Ecto neural progenitor cell (in vitro differentiated cells): Measurements from ENCODE around the gene CCIN.
"Not testable (repeated sequence)": the region's sequence is repeated elsewhere in the genome, so short reads cannot be mapped to it uniquely, and the experiment has no call there.

Experiments used
- DNase-seq: peaks from one replicate; pipeline ENCODE4 v3.0.0-alpha.2; 2018; ENCODE audit warnings: low spot score

CCIN gene

DNA sequence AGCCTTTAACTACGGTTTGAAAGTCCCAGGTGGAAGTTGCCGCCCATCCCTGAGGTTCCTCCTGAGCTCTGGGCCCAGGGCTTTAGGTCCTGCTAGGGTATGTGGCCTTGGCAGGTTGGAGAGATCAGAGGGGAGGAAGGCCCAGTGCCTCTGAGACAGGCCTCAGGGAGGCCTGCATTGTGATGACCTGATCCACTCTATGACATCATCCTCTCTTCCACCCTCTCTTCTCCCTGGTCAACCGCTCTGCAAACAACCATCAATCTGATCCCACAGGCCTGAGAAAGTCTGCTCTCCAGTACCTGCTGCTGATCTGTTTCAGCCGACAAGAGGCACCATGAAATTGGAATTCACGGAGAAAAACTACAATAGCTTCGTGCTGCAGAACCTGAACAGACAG lies at the start of gene CCIN:
CCIN (plus strand) TSS at position 223 of the 400 bp plus-strand sequence; CDS start at position 338, 115 bp downstream.
- DNase-seq: no peak

DNA sequence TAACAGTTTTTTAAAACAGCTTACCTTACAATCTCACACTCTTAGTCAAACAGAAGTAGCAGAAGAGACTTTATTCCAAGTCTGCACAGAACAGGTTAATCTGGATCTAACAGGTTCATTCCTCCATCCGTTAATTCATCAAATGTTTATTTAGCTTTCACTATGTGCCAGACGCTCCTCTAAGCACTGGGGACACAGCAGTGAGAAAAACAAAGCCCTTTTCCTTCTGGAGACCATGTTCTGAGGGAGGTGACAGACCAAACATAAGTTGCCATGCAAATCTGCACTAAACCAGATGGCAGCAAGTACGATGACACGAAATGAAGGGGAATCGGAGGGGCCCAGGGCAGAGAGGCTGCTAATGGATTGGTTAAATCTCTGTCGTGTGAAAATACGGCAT lies 49.7 kb upstream of the CCIN start:
- DNase-seq: no peak

- no peak for DNase-seq
Observed at GRCh38 chr9:36120705-36121104, 48.5 kb upstream of the CCIN start.

DNA sequence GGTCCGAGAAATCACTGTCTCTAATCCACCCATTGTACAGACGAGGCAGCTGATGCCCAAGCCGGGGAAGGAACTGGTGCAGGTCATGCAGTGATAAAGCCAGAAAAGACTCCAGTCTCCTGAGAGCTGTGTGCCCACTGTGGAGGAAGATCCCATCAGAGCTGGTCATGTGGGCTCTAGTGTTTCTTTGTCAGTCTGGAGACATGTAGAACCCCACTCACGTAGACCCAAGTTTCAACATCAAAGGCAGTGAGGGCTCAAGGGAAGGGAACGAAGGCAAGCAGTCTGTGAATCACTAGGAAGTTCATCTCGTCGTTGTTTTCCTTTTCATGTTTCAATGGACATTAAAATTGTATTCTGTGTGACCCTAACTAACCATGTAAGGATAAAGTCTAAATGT lies 47.2 kb upstream of the CCIN start:
- DNase-seq: no peak

GRCh38 chr9:36123515-36123914 lies 45.7 kb upstream of the CCIN start:
- DNase-seq: no peak

GRCh38 chr9:36125062-36125855 lies 43.9 kb upstream of the CCIN start:
- DNase-seq: no peak

DNA sequence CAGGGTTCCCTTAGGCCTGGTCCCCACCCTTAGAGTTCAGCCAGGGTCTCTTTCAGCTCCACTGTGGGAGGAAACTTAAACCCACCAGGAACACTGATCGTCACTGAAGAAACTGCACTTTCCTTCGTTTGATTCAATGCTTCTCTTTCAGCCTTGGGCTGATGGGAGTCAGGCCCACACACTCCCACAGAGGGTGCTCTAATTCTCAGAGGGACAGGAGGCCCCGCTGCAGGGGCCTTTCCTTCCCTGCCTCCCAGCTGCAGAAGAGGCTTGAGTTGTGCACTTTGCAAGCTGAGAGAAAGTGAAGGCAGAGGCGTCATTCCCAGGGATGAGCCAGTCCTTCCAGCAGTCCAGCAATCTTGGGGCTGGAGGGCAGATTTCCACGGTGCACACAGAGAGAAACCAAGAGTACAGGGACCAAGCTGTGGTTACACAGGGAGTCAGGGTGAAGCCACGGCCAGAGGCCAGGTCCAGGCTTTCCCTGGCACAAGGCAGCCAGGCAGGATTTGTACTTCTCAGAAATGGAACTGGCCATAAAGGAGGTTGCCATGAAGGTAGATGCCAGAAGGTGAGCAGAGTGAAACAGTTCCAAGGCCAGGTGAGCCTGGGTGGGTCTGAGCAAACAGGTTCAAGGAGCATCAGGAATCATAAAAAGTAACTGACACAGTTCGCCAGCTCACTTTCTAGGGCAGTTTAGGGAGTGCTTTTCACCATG lies 43.0 kb upstream of the CCIN start:
- DNase-seq: no peak

DNA sequence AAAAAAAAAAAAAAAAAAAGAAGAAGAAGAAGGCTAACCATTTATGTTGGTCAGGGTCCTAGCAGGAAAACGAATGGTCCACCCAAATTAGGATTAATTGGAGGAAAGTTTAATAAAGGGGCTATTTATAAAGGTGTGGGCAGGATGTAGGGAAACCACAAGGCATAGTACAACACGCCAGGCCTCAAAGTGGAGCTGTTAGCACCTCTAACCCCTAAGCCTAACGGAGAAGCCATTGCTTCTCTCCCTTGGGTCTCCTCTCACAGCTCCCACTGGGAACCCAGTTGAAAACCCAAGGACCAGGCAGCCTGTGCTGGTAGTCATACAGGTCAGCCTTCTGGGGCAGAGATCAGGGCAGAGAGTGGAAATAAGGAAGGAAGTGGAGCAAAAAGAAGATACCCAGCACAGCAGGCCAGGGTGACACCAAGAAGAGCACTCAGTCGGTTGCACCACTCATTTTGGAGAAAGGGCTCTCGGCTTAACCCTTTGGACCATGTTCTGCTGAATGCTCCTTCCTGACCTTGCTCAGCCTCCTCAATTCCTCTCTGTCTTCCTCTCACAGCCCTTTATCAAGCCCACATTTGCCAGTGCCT lies 41.4 kb upstream of the CCIN start:
- DNase-seq: no peak

DNA sequence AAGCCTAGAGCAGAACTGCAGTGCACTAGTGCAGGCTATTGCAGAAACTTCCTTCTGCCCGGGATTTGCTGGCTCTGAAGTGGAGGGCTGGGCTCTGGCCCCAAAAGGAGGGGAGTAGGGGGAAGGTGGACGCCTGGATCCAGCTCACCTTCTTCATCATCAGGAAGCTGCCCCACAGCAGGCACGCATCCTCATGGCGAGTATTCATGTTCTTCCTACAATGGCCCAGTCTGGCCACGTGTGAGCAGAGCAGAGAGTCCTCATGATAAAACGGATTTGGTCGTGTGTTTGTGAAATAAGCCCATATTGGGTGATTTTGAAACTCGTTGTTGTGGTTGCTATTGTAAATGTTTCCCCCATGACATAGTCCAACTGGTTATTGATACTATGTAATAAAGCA lies 40.8 kb upstream of the CCIN start:
- DNase-seq: no peak

- DNase-seq: no peak
Observed at GRCh38 chr9:36129139-36129538, 40.0 kb upstream of the CCIN start.

DNA sequence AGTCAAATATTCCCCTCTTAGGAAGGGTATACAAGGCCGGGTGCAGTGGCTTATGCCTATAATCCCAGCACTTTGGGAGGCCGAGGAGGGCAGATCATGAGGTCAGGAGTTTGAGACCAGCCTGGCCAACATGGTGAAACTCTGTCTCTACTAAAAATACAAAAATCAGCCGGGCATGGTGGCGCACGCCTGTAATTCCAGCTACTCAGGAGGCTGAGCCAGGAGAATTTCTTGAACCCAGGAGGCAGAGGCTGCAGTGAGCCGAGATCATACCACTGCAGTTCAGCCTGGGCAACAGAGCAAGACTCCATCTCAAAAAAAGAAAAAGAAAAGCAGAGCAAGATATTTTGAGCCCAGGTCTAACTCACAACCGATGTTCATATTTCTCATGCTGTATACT lies 37.5 kb upstream of the CCIN start:
- DNase-seq: not testable (repeated sequence)

- DNase-seq: no peak
Observed at GRCh38 chr9:36132086-36132485, 37.1 kb upstream of the CCIN start.

DNA sequence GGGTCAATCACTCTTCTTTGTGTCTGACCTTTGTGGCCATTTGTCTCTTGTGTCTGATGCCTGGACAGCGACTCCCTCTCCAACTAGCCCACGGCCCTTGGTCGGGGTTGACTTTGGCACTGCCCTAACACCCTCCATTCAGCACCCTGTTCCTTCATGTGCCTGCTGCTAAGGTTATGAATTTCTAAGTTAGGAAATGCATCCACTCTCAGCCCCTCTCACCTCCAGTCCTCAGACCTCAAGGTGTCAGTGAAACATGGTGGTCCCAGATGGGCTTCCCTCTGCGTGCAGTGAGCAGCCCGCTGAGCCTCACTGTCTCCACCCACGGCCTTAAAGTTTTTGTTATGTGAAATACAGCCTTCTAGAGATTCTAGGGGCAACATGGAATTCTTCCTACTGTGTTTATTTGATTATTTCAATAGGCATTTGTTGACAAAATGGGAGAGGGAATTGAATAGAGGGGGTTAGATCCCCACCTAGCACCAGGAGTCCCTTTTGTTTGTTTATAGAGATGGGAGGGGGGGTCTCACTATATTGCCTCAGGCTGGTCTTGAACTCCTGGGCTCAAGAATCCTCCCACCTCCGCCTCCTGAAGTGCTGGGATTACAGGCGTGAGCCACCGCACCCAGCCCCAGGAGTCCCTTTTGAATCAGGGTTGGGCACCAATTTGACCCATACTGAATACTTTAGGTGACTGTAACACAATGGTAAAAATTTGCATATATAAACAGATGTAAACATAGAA lies 34.3 kb upstream of the CCIN start:
- DNase-seq: no peak

DNA sequence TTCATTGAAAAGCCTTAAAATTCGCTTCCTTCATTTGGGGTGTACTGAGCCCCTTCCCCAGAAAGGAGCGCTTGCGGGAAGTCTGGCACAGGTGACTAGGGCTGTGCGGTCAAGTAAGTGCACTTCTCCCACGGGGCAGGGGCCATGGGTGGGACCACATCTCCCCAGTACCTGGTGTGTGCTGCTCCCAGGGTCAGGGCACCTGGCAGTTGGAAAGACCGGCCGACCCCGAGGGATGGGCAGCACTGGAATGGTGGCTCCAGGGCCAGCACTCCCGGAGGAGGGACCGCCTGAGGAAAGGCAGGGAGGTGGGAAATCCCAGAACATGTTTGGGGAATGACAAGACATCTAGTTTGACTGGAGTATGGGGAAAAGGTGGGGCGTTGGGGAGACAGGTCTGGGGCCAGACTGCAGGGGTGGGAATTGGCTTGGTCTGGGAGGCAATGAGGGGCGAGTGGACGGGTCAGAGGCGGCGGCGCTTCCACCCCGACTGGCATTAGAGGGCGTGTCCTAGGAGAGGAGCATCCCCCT lies 33.4 kb upstream of the CCIN start:
- DNase-seq: no peak

DNA sequence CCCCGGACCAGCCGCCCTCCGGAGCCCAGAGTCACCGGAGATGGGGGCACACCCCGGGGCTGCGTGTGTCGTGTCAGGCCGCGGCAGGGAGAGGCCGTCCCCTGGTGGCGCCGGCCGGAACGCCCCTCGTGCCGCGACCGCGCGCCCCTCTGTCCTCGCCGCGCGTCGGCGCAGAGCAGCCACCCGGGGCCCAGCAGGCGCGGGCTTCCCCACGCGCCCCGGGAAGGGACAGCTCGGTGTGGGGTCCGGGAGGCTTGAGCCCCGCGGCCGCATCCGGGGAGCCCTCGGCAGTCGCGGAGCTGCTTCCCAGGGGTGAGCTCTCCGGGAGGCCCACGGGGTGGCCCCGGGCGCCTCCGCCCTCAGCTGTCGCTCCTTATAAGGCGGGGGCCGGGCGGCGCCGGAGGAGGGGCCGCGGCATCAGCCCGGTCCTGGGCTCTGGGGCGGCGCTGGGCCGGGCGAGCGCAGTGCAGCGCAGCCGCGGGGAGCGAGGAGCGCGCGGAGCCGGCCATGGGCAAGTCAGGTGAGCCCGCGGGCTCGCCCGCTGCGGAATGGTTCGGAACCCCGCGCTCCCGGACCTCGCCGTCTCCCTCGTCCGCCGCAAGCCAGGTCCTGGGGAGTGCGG lies 32.8 kb upstream of the CCIN start, which contains the start of gene GLIPR2:
GLIPR2 (plus strand) TSS at position 462 of the 622 bp plus-strand sequence; CDS start at position 508, 46 bp downstream.
- DNase-seq: peak; percentile 77

- DNase-seq: peak; percentile 62
Observed at GRCh38 chr9:36136894-36137391, 32.2 kb upstream of the CCIN start.

DNA sequence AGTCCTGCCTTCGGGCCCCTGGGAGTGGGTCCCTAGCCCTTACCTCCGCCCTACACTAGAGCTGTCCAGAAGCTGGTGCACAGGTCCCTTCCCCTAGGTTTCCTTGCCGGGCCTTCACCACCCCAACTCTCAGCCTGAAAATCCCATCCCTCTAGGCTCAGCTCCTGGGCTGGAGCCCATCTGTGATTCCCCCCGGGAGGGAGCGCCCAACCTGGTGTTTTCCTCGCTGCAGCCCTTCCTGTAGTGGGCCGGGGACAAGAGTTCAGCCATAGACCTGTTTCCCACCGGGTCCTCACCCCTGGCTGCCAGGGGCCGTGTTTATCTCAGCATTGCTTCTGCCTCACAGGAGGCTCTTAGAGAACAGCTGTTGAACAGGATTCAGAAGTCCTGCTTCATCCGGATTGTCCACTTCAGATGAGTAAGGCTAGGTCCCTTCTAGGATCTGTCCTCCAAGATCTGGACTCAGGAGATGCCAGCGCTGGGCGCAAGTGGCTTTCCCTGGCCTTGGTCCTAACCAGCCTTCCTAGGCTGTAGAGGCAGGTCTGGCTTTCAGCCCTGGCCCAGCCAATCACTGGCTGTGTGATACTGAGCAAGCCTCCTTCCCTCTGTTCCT lies 31.7 kb upstream of the CCIN start:
- DNase-seq: no peak

DNA sequence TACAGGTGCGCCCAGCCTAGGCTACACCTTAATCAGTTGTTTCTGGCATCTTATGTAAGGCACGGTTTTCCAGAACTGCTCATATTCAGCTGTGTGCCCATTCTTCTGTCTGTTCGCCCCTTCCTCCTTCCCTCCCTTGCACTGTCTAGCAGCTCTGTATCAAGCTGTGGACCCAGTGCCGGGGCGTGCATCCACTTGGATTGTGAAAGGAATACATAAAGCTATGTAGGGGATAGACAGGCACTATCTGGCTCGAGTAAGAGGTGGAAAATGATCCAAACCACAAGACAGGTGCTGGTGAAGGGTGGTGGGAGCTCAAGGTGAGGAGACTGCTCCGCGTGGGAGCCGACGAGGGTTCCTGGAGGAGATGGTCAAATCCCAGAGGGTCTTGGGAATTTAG lies 30.7 kb upstream of the CCIN start:
- no peak for DNase-seq

DNA sequence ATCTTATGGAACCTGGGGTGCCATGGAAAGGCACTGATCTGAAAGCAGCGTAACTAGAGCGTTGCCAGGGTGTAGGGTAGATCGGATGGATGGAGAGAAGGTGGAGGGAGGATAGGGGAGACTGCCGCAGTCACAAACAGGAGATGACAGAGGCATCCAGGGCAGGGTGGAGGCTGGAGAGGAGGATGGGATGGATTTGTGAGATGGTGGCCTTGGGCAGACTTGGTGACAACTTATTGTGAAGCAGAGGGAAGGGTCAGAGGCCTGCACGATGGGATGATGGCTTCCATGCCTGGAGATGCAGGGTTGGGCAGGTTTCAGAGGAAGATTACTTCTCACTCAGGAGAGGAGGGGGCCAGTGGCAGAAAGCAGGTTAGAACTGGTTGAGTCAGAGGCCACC lies 30.3 kb upstream of the CCIN start:
- DNase-seq: no peak

- no peak for DNase-seq
Observed at GRCh38 chr9:36140086-36141084, 28.8 kb upstream of the CCIN start.
